MCF 10A (cell line): Measurements from ENCODE around the gene CHD1. TPM values are rescaled to one million over a fixed set of nuclear protein-coding genes. Genes with fewer than 3 reads are reported as not detected.

Source experiments
- BruUV-seq: library from RNA; stranded (reverse); fragments of 400-500 nt; replicated peaks from 2 replicates; lab custom pipeline; 2021; lab: Mats Ljungman, UMichigan
- CTCF ChIA-PET: fragments of 300-600 bp; sonication (Branson Sonifier 250); formaldehyde crosslinking; extraction: SDS; loops from one replicate; lab custom pipeline; 2021; ENCODE audit warnings: antibody characterized with exemption, inconsistent platforms; lab: Yijun Ruan, JAX
- POLR2A ChIA-PET: fragments of 300-600, 350-650 bp; sonication (Branson Sonifier 250); formaldehyde crosslinking; extraction: SDS; loops from one replicate; lab custom pipeline; 2020; ENCODE audit warnings: antibody characterized with exemption, inconsistent platforms; lab: Yijun Ruan, JAX
- DNase-seq: peaks from one replicate; pipeline ENCODE4 v3.0.0-alpha.2; 2018; ENCODE audit not compliant: unreplicated experiment
- H3K27ac Mint-ChIP-seq: one replicate; pipeline ENCODE4 v1.8.0; 2022; ENCODE audit warnings: mild to moderate bottlenecking, low read depth, mixed read lengths; ENCODE audit not compliant: unreplicated experiment
- H3K27me3 Mint-ChIP-seq: one replicate; pipeline ENCODE4 v1.8.0; 2022; ENCODE audit warnings: mixed read lengths; ENCODE audit not compliant: insufficient read depth, unreplicated experiment
- H3K36me3 Mint-ChIP-seq: one replicate; pipeline ENCODE4 v1.8.0; 2022; ENCODE audit warnings: mild to moderate bottlenecking, moderate library complexity, mixed read lengths; ENCODE audit not compliant: insufficient read depth, unreplicated experiment
- H3K4me1 Mint-ChIP-seq: one replicate; pipeline ENCODE4 v1.8.0; 2022; ENCODE audit warnings: mixed read lengths; ENCODE audit not compliant: insufficient read depth, unreplicated experiment
- H3K4me3 Mint-ChIP-seq: one replicate; pipeline ENCODE4 v1.8.0; 2022; ENCODE audit warnings: mild to moderate bottlenecking, moderate library complexity, mixed read lengths; ENCODE audit not compliant: unreplicated experiment
- H3K9me3 Mint-ChIP-seq: one replicate; pipeline ENCODE4 v1.8.0; 2022; ENCODE audit warnings: mixed read lengths; ENCODE audit not compliant: unreplicated experiment
- CTCF ChIP-seq: fragments of 200-600 bp; IDR thresholded peaks from one replicate; pipeline ENCODE4 v1.8.0; 2022; ENCODE audit warnings: antibody characterized with exemption, mild to moderate bottlenecking; ENCODE audit not compliant: unreplicated experiment
- intact Hi-C: fragments of 100-400 bp; cut with micrococcal nuclease; formaldehyde crosslinking; loops from 2 replicates; pipeline ENCODE4 v1.14.1; 2022
- total RNA-seq: library from RNA; stranded (reverse); gene quantifications from 2 replicates; pipeline ENCODE4 v1.2.3, GENCODE V29; 2022

The CHD1 gene
- total RNA-seq, 1 experiment from 2014 or later, result 54.7 TPM

DNA sequence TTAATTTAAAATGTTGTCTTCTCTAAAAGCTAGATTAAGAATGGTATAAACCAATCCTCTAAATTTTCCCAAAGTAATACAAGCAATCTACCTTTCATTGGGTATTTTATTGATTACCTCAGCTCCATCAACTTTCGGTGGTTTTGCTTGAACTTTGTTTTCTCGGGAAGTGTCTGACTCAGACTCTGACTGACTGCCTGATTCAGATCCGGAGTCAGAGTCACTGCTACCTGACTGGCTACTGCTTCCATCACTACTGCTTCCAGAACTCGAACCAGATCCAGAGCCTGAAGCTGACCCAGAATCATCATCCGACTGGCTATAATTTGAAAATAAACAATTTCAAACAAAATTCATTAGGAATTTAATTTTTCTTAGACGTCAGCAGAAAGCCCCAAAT is 24.0 kb downstream of the CHD1 start:
- POLR2A ChIA-PET, result interaction anchor here (0.7 to 3.5 kb wide), 7 partner anchors 8 to 896 kb away, joined by 3 to 24 read pairs (median 5); partner anchors contain the start of gene CHD1
- Mint-ChIP-seq H3K4me1 (peaks cover 21% of the 10 kb centered on the region), H3K27ac (peak overlapping the region; percentile 21), H3K27me3 (no peaks in the 10 kb centered on the region), H3K4me3 (no peak overlapping the region), H3K9me3 (no peaks in the 10 kb centered on the region), H3K36me3 (peaks cover 65% of the 10 kb centered on the region)
- intact Hi-C loops, result no loop called here
- no peak for TF ChIP-seq CTCF
- CTCF ChIA-PET, result interaction anchor here (0.6 to 3.5 kb wide), 19 partner anchors 8 to 1777 kb away, joined by 3 to 43 read pairs (median 4); no protein-coding TSS in a partner anchor
- no TSS peak for BruUV-seq
- peak; percentile 47 for DNase-seq

- BruUV-seq, result no TSS peak
- Mint-ChIP-seq H3K9me3 (no peaks in the 10 kb centered on the region), H3K27me3 (no peaks in the 10 kb centered on the region), H3K36me3 (peaks cover 75% of the 10 kb centered on the region), H3K4me3 (no peak overlapping the region), H3K27ac (no peak overlapping the region), H3K4me1 (peaks cover 7% of the 10 kb centered on the region)
- CTCF ChIA-PET, result interaction anchor here (3.5 kb wide), 1 partner anchor 130 kb away, joined by 43 read pairs; no protein-coding TSS in a partner anchor
- TF ChIP-seq CTCF, result no peak
- no peak for DNase-seq
- POLR2A ChIA-PET, result interaction anchor here (3.5 kb wide), 1 partner anchor 27 kb away, joined by 23 read pairs; the partner anchor contains the start of gene CHD1
- intact Hi-C loops, result no loop called here
Observed at GRCh38 chr5:98902733-98903132, 26.1 kb downstream of the CHD1 start.

DNA sequence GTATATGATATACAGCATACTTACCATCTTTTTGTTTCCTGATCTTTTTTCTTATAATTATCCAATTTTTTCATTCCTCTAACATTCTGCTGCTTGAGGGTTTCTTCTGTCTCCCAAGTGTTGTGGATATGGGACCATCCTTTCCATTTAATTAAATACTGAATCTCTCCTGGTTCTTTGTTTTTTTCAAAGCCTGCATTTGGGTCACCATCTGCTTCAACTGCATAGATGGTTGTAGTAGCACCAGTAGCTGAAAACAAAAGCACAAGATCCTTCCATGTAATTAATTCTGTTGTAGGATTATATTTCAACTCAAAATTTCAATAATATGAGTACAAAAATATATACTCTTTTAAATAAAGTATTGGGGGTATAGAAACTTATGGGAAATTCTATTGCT is 29.4 kb downstream of the CHD1 start:
- H3K36me3 Mint-ChIP-seq, result peaks cover 100% of the 10 kb centered on the region

DNA sequence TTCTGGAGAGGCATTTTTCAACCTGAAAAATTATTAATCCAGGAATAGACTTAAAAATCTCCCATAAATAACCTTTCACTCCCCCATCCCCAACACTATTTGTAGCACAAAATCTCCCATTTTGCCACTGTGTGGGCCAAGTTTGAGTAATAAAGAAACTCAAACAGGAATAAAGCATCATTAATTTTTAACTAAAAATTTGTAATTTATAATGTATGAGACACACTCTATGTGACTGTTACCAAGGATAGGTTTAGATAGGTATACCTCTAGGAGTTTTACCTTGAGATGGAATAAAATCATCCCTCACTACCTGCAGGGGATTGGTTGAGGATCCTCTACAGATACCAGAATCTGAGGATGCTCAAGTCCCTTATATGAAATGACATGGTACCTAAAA is 30.1 kb downstream of the CHD1 start:
- Mint-ChIP-seq H3K4me3 (no peak overlapping the region), H3K27me3 (no peaks in the 10 kb centered on the region), H3K27ac (no peak overlapping the region), H3K9me3 (no peaks in the 10 kb centered on the region), H3K36me3 (peaks cover 100% of the 10 kb centered on the region), H3K4me1 (no peaks in the 10 kb centered on the region)
- intact Hi-C loops, result no loop called here
- no TSS peak for BruUV-seq
- CTCF ChIA-PET, result interaction anchor here (0.7 to 2.5 kb wide), 3 partner anchors 9 to 162 kb away, joined by 3 to 9 read pairs (median 3); no protein-coding TSS in a partner anchor
- POLR2A ChIA-PET, result no interaction called here
- TF ChIP-seq CTCF, result no peak
- DNase-seq, result no peak

More for the DNA sequence above, 29.4 kb downstream of the CHD1 start:
- ChIA-PET CTCF (interaction anchor here (0.6 to 2.5 kb wide), 4 partner anchors 8 to 162 kb away, joined by 3 to 9 read pairs (median 6); no protein-coding TSS in a partner anchor), POLR2A (no interaction called here)
- intact Hi-C loops, result no loop called here
- no TSS peak for BruUV-seq
- Mint-ChIP-seq H3K4me1 (no peaks in the 10 kb centered on the region), H3K27ac (no peak overlapping the region), H3K27me3 (no peaks in the 10 kb centered on the region), H3K9me3 (no peaks in the 10 kb centered on the region), H3K4me3 (no peak overlapping the region)
- no peak for TF ChIP-seq CTCF
- DNase-seq, result no peak
